ENCODE data around the gene GPR65. TPM values are rescaled to one million over a fixed set of nuclear protein-coding genes. Genes with fewer than 3 reads are reported as not detected.

Gene GPR65, protein sequence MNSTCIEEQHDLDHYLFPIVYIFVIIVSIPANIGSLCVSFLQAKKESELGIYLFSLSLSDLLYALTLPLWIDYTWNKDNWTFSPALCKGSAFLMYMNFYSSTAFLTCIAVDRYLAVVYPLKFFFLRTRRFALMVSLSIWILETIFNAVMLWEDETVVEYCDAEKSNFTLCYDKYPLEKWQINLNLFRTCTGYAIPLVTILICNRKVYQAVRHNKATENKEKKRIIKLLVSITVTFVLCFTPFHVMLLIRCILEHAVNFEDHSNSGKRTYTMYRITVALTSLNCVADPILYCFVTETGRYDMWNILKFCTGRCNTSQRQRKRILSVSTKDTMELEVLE
- 10 to 100 TPM; 15.2 to 16.1 TPM for total RNA-seq
- 40.4 TPM for polyA plus RNA-seq

DNA sequence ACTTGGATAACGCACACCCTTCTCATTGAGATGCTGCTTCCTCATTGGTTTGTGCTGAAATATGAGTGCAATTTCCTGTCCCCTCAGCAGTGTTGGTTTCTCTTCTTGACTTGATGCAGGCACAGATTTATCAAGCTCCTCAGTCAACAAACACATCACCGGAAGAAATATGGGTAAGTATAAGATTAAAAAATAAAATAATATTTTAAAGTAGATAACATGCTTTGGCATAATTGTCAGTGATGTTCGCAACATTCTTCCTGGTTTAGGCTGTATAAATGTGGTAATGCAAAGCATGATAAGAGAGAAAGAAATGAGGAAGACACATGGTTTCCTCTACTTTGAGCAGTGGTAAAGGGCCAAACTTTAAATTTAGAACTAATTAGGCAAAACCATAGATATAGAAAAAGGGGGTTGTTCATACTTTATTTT lies at the start of gene GPR65:
TSS of gene GPR65 (plus strand) at position 86 of the 432 bp plus-strand sequence. CDS start 5,713 bp downstream, outside the sequence.
- Mint-ChIP-seq H3K27me3 (peaks cover 0 to 1% of the 10 kb centered on the region in 2 donors), H3K36me3 (peaks cover 9 to 31% (median 10%) of the 10 kb centered on the region in 3 donors), H3K4me3 (peak within 1 kb of the TSS; percentile 77 to 95 (median 88)), H3K4me1 (peaks cover 50 to 74% (median 74%) of the 10 kb centered on the region in 3 donors), H3K9me3 (no peaks in the 10 kb centered on the region), H3K27ac (peak within 1 kb of the TSS; percentile 94 to 99 (median 98))
- DNase-seq = peak in 4 of 5 donors; percentile 34 to 71 (median 66)
- H3K4me1 ChIP-seq (ENCODE audit: insufficient read depth, low read length) = peaks cover 49% of the 10 kb centered on the region
- peak within 1 kb of the TSS; percentile 76 for H3K27ac ChIP-seq (ENCODE audit: low read depth, low read length)
- H3K27me3 ChIP-seq (ENCODE audit: insufficient read depth, low read length, poor library complexity, severe bottlenecking) = no peaks in the 10 kb centered on the region
- POLR2A ChIA-PET = interaction anchor here (2.5 to 3.1 kb wide), 2 partner anchors 11 to 53 kb away, joined by 12 to 69 read pairs; partner anchors contain the start of gene GALC
- H3K36me3 ChIP-seq (ENCODE audit: insufficient read depth, low read length) = no peaks in the 10 kb centered on the region
- CTCF ChIA-PET = interaction anchor here (1.0 to 3.1 kb wide), 4 partner anchors 10 to 60 kb away, joined by 3 to 16 read pairs (median 11); partner anchors contain the start of gene GALC
- peak within 1 kb of the TSS; percentile 58 for H3K4me3 ChIP-seq (ENCODE audit: low read length)
- no peaks in the 10 kb centered on the region for H3K9me3 ChIP-seq (ENCODE audit: low read length)

DNA sequence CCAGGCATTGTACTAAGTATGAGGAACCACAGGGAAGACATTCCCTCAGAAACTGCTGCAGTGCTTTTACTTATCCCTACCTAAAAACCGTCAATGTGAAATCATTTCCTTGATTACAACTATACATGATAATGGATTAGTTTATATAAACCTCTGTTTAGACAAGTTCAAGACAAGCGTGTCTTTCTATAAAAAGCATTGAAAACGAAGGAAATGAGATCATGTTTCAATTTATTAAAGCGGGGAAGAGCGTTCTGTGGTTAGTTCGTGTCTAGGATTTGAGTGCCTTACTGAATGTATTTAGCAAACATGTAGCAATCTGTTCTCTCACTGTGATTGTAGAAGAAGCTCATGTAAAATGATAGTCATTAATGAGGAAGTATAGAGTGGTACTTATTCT lies 49.4 kb upstream of the GPR65 start:
- peaks cover 46% of the 10 kb centered on the region for H3K4me1 ChIP-seq (ENCODE audit: insufficient read depth, low read length)
- H3K9me3 ChIP-seq (ENCODE audit: low read length) = no peaks in the 10 kb centered on the region
- no peaks in the 10 kb centered on the region for H3K36me3 ChIP-seq (ENCODE audit: insufficient read depth, low read length)
- H3K9me3 Mint-ChIP-seq = no peaks in the 10 kb centered on the region
- peak overlapping the region in 1 of 7 donors; percentile 13 for H3K4me3 Mint-ChIP-seq
- peak overlapping the region; percentile 3 to 99 (median 71) for H3K27ac Mint-ChIP-seq
- H3K27me3 Mint-ChIP-seq = no peaks in the 10 kb centered on the region
- CTCF ChIA-PET = interaction anchor here (1.7 kb wide), 1 partner anchor 37 kb away, joined by 5 read pairs; the partner anchor contains the start of gene GALC
- POLR2A ChIA-PET = interaction anchor here (0.6 kb wide), 1 partner anchor 109 kb away, joined by 3 read pairs; no protein-coding TSS in a partner anchor
- no peak overlapping the region for H3K4me3 ChIP-seq (ENCODE audit: low read length)
- H3K27me3 ChIP-seq (ENCODE audit: insufficient read depth, low read length, poor library complexity, severe bottlenecking) = no peaks in the 10 kb centered on the region
- no peak overlapping the region for H3K27ac ChIP-seq (ENCODE audit: low read depth, low read length)
- DNase-seq = no peak
- H3K4me1 Mint-ChIP-seq = peaks cover 79 to 96% (median 83%) of the 10 kb centered on the region in 3 donors
- peaks cover 35 to 47% (median 40%) of the 10 kb centered on the region in 3 donors for H3K36me3 Mint-ChIP-seq

DNA sequence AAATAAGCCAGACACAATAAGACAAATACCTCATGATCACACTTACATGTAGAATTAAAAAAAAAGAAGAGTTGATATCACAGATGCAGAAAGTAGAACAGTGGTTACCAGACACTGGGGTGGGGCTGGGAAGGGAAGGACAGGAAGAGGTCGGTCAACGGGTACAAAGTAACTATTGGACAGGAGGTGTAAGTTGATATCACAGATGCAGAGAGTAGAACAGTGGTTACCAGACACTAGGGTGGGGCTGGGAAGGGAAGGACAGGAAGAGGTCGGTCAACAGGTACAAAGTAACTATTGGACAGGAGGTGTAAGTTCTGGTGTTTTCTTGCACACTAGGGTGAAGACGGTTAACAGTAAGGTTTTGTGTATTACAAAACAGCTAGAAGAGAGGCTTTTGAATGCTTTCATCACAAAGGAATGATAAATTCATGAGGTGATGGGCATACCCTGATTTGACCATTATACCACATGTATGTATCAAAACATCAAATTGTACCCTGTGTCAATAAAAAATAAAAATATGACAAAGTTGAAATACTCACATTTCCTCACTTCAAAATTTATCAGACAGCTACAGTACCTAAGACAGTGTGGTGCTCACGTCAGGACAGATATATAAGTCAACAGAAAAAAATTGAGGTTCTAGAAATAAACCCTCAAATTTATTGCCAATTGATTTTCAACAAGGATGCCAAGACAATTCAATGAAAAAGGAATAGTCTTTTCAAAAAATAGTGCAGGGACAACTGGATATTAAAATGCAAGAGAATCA lies 44.7 kb upstream of the GPR65 start:
- H3K9me3 Mint-ChIP-seq = peaks cover 0 to 7% (median 0%) of the 10 kb centered on the region in 5 donors
- peak overlapping the region; percentile 5 to 64 (median 28) for H3K4me3 Mint-ChIP-seq
- H3K27ac ChIP-seq (ENCODE audit: low read depth, low read length) = peak overlapping the region; percentile 49
- peaks cover 55 to 71% (median 57%) of the 10 kb centered on the region in 3 donors for H3K4me1 Mint-ChIP-seq
- H3K36me3 ChIP-seq (ENCODE audit: insufficient read depth, low read length) = no peaks in the 10 kb centered on the region
- no peaks in the 10 kb centered on the region for H3K27me3 ChIP-seq (ENCODE audit: insufficient read depth, low read length, poor library complexity, severe bottlenecking)
- peaks cover 19% of the 10 kb centered on the region for H3K4me1 ChIP-seq (ENCODE audit: insufficient read depth, low read length)
- no peak overlapping the region for H3K4me3 ChIP-seq (ENCODE audit: low read length)
- DNase-seq = peak in 3 of 5 donors; percentile 7 to 76 (median 45)
- CTCF ChIA-PET = no interaction called here
- H3K27me3 Mint-ChIP-seq = no peaks in the 10 kb centered on the region
- POLR2A ChIA-PET = interaction anchor here (1.2 kb wide), 1 partner anchor 33 kb away, joined by 3 read pairs; the partner anchor contains the start of gene GALC
- no peaks in the 10 kb centered on the region for H3K9me3 ChIP-seq (ENCODE audit: low read length)
- peaks cover 47 to 71% (median 67%) of the 10 kb centered on the region in 3 donors for H3K36me3 Mint-ChIP-seq
- H3K27ac Mint-ChIP-seq = peak overlapping the region; percentile 35 to 96 (median 90)

DNA sequence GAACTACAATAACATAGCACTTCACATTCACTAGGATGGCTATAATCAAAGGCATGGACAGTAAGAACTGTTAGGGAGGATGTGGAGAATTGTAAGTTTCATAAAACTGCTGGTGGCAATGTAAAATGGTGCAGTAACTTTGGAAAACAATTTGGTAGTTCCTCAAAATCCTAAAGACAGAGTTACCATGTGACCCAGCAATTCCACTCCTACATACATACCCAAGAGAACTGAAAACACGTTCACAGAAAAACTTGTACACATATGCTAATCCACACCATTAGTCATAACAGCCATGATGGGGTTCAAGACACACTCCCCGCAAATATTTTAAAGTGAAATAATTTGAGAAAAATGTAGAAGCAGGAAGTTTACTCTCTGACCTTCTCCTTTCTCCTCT lies 43.7 kb upstream of the GPR65 start:
- DNase-seq = no peak
- Histone ChIP-seq H3K27ac (ENCODE audit: low read depth, low read length) (no peak overlapping the region), H3K36me3 (ENCODE audit: insufficient read depth, low read length) (no peaks in the 10 kb centered on the region), H3K27me3 (ENCODE audit: insufficient read depth, low read length, poor library complexity, severe bottlenecking) (no peaks in the 10 kb centered on the region), H3K4me1 (ENCODE audit: insufficient read depth, low read length) (peaks cover 19% of the 10 kb centered on the region), H3K9me3 (ENCODE audit: low read length) (no peaks in the 10 kb centered on the region), H3K4me3 (ENCODE audit: low read length) (no peak overlapping the region)
- ChIA-PET POLR2A (no interaction called here), CTCF (interaction anchor here (1.5 kb wide), 1 partner anchor 207 kb away, joined by 5 read pairs; no protein-coding TSS in a partner anchor)
- Mint-ChIP-seq H3K4me1 (peaks cover 44 to 61% (median 49%) of the 10 kb centered on the region in 3 donors), H3K27me3 (no peaks in the 10 kb centered on the region), H3K9me3 (peaks cover 0 to 7% (median 0%) of the 10 kb centered on the region in 5 donors), H3K4me3 (peak overlapping the region in 1 of 7 donors; percentile 15), H3K27ac (peak overlapping the region; percentile 35 to 97 (median 92)), H3K36me3 (peaks cover 44 to 73% (median 68%) of the 10 kb centered on the region in 3 donors)

DNA sequence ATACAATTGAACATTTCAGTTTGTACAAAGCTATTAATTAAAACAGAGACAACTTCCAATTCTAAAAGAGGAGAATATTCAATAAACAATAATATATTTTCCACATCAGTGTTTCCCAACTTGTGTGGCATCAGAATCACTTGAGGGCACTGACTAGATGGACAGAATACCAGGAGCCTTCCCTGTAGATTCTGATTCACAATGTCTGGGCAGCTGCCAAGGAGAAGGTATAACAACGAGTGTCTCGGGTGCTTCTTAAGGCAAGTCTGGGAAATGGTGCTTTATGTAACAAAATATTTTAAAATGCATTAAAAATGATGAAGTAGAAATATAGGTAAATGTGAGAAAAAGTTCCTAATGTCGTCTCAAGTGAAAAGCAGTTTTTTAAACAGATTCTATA lies 38.1 kb upstream of the GPR65 start:
- no peaks in the 10 kb centered on the region for H3K4me1 ChIP-seq (ENCODE audit: insufficient read depth, low read length)
- Mint-ChIP-seq H3K4me3 (no peak overlapping the region), H3K9me3 (peaks cover 0 to 2% (median 0%) of the 10 kb centered on the region in 5 donors), H3K36me3 (peaks cover 31 to 73% (median 47%) of the 10 kb centered on the region in 3 donors), H3K27me3 (no peaks in the 10 kb centered on the region), H3K4me1 (peaks cover 7 to 10% (median 10%) of the 10 kb centered on the region in 3 donors), H3K27ac (no peak overlapping the region)
- POLR2A ChIA-PET = no interaction called here
- H3K36me3 ChIP-seq (ENCODE audit: insufficient read depth, low read length) = peaks cover 3% of the 10 kb centered on the region
- no peak for DNase-seq
- H3K4me3 ChIP-seq (ENCODE audit: low read length) = no peak overlapping the region
- H3K9me3 ChIP-seq (ENCODE audit: low read length) = no peaks in the 10 kb centered on the region
- no peaks in the 10 kb centered on the region for H3K27me3 ChIP-seq (ENCODE audit: insufficient read depth, low read length, poor library complexity, severe bottlenecking)
- no peak overlapping the region for H3K27ac ChIP-seq (ENCODE audit: low read depth, low read length)
- CTCF ChIA-PET = interaction anchor here (1.1 to 1.5 kb wide), 2 partner anchors 22 to 202 kb away, joined by 3 to 4 read pairs; no protein-coding TSS in a partner anchor

DNA sequence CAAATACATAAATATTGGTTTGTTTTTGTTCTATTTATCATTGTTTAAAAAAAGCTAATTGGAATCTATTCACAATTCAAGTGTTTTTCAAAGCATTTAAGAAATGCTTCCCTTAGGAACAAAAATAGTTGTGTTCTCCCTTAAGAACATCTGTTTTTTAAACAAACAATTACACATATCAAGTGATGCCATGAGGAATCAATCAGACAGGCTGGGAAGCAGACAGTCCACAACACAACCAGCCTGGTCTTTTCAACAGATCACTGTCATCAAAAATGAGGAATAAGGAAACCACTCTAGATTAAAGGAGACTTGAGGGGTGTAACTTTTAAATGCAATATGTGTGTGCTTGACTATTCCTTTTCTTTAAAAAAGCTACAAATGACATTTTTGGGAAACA lies 37.4 kb upstream of the GPR65 start:
- H3K9me3 ChIP-seq (ENCODE audit: low read length) = no peaks in the 10 kb centered on the region
- POLR2A ChIA-PET = no interaction called here
- Mint-ChIP-seq H3K4me3 (no peak overlapping the region), H3K9me3 (no peaks in the 10 kb centered on the region), H3K27ac (peak overlapping the region in 1 of 8 donors; percentile 60), H3K4me1 (peaks cover 4 to 10% (median 8%) of the 10 kb centered on the region in 3 donors), H3K27me3 (no peaks in the 10 kb centered on the region), H3K36me3 (peaks cover 30 to 73% (median 47%) of the 10 kb centered on the region in 3 donors)
- no peak overlapping the region for H3K27ac ChIP-seq (ENCODE audit: low read depth, low read length)
- no peaks in the 10 kb centered on the region for H3K4me1 ChIP-seq (ENCODE audit: insufficient read depth, low read length)
- H3K4me3 ChIP-seq (ENCODE audit: low read length) = no peak overlapping the region
- peaks cover 3% of the 10 kb centered on the region for H3K36me3 ChIP-seq (ENCODE audit: insufficient read depth, low read length)
- no peak for DNase-seq
- CTCF ChIA-PET = interaction anchor here (1.1 to 1.9 kb wide), 3 partner anchors 21 to 202 kb away, joined by 3 to 5 read pairs (median 4); no protein-coding TSS in a partner anchor
- no peaks in the 10 kb centered on the region for H3K27me3 ChIP-seq (ENCODE audit: insufficient read depth, low read length, poor library complexity, severe bottlenecking)

DNA sequence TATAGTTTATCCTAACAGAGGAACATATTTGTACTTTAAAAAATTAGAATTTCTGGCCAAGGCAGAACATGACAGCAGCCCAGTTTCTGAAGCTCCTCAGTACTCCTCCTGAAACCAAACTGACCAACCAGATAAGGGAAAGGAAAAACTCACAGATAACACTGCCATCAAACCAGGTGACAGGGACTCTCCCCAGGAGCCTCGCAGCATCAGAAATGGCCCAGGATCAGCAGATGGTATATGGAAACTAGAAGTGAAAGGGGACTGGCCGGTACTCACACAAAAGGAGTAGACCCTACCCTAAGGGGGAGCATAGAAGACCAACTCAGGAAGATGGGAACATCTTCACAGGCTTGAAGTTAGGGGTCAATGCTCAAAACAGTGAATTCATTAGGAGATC lies 33.9 kb upstream of the GPR65 start:
- no peaks in the 10 kb centered on the region for H3K27me3 Mint-ChIP-seq
- ChIA-PET POLR2A (no interaction called here), CTCF (no interaction called here)
- no peaks in the 10 kb centered on the region for H3K9me3 Mint-ChIP-seq
- no peak overlapping the region for H3K27ac ChIP-seq (ENCODE audit: low read depth, low read length)
- H3K36me3 ChIP-seq (ENCODE audit: insufficient read depth, low read length) = peaks cover 3% of the 10 kb centered on the region
- no peak for DNase-seq
- H3K4me3 Mint-ChIP-seq = no peak overlapping the region
- H3K9me3 ChIP-seq (ENCODE audit: low read length) = no peaks in the 10 kb centered on the region
- peak overlapping the region in 3 of 8 donors; percentile 51 to 76 (median 69) for H3K27ac Mint-ChIP-seq
- H3K4me1 Mint-ChIP-seq = peaks cover 8 to 20% (median 14%) of the 10 kb centered on the region in 3 donors
- H3K36me3 Mint-ChIP-seq = peaks cover 20 to 74% (median 45%) of the 10 kb centered on the region in 3 donors
- no peaks in the 10 kb centered on the region for H3K4me1 ChIP-seq (ENCODE audit: insufficient read depth, low read length)
- no peak overlapping the region for H3K4me3 ChIP-seq (ENCODE audit: low read length)
- H3K27me3 ChIP-seq (ENCODE audit: insufficient read depth, low read length, poor library complexity, severe bottlenecking) = no peaks in the 10 kb centered on the region
